ENCODE measurements around the gene HMG20A.

HMG20A gene

DNA sequence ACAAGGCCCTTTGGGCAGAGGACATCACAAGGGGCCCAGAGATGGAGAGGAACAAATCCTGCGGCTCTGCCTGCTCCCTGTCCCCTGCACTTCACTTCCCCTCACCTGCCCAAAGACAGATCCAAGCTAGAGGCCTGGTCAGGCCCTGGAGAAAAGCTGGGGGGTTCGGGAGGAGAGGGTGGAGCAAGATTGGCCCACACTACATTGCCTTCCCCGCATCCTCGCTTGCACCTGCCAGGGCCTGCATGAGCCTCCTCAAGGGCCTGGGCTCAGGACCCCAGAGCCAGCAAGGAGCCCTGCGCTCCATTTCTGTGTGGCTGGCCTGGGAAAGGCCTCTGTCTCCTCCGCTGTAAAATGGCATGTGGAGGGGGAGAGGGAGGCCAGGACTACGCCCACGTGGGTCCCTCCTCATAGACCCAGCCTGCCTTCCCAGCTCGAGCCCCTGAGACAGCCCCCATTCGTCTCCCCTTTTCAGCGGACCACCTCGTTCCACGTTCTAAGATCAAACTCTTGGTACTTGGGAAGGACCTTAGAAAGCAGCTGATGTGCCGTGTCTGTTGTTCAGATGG, 106.0 kb downstream of the HMG20A start:
- DNase-seq, result no peak

DNA sequence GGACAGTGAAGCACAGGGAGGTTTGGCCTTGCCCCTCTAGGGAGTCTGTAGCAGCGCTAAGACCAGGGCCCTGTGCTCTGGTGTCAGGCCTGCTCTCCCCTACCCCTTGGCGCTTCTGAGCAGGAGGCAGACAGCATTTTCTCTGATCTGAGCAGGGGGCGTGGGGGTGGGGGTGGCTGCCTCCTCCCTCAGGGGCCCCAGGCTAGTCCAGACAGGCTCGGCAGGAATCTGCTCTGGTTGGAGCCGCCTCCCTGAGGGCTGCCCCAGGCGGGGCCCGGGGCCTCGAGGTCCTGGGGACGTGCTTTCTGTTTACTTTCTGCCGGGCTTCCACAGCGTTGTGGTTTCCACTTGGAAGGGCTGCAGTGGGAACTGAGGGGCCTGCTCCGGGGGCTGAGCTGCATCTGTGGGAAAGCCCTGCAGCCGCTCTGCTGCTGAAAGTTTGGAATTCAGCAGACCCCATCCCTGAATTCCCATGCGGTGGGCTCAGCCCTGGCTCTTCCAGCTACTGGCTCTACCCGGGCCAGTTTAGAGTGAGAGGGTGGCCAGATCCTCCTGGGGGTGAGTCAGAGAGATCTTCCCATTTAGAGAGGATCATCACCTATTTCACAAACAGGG, 106.6 kb downstream of the HMG20A start:
- no peak for DNase-seq

GRCh38 chr15:77527831-77528231, 107.1 kb downstream of the HMG20A start:
- DNase-seq, result no peak

- no peak for DNase-seq
Measured at GRCh38 chr15:77528290-77528967, 107.7 kb downstream of the HMG20A start.

- no peak for DNase-seq
Measured at GRCh38 chr15:77528968-77529319, 108.3 kb downstream of the HMG20A start.

GRCh38 chr15:77529394-77530159, 108.9 kb downstream of the HMG20A start:
- no peak for DNase-seq

- no peak for DNase-seq
Measured at GRCh38 chr15:77530576-77530975, 109.9 kb downstream of the HMG20A start.

- no peak for DNase-seq
Measured at GRCh38 chr15:77531191-77532000, 110.7 kb downstream of the HMG20A start.

DNA sequence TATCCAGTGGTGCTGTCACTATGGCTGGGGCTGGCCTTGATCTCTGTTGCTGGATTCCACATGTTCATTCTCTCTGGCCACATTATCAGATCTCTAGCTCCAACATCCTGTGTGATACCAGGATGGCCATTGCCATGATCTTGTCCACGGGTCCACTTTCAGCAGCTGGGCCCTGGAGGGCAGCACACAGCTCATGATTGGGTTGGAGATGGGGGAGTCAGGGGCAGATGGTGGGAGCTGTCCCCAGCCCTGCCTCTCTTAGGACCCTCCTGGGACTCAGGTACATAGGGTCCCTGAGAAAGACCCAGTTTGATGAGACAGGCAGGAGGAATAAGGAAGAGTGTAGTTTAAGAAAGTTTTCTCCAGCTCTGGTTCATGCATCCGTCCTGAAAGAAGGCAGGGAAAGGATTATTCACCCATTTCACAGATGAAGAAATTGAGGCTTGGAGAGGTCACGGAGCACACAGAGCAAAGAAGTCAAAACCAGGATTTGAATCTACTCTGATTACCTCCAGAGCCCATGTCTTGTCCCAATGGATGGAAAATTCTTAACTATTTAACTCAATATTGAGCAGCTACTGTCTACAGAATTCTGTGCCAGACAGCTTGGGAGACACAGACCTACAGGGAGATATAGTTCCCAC, 111.5 kb downstream of the HMG20A start:
- no peak for DNase-seq

- DNase-seq, result no peak
Measured at GRCh38 chr15:77532846-77533245, 112.2 kb downstream of the HMG20A start.

GRCh38 chr15:77533578-77534430, 113.1 kb downstream of the HMG20A start:
- DNase-seq, result no peak
